ENCODE data around the gene YIPF3.
A peak's percentile ranks its signal among the peaks of the same experiment; 100 is the strongest.

YIPF3 gene

GRCh38 chr6:43481075-43481474 is 35.7 kb downstream of the YIPF3 start:
- DNase-seq (ENCODE audit: low read depth, low spot score): no peak
- CTCF ChIA-PET: interaction anchor here (0.7 to 3.0 kb wide), 3 partner anchors 9 to 251 kb away, joined by 3 to 27 read pairs (median 3); no protein-coding TSS in a partner anchor
- POLR2A ChIA-PET: no interaction called here
- no peak overlapping the region for H3K4me3 ChIP-seq (ENCODE audit: low read depth, low read length)
- no peak for TF ChIP-seq CTCF (IDR thresholded peaks at IDR 0.05; ENCODE audit: insufficient read depth, low read length, missing control alignments)

- peak overlapping the region; percentile 74 for H3K4me3 ChIP-seq (ENCODE audit: low read depth, low read length)
- no peak for TF ChIP-seq CTCF (IDR thresholded peaks at IDR 0.05; ENCODE audit: insufficient read depth, low read length, missing control alignments)
- no peak for DNase-seq (ENCODE audit: low read depth, low spot score)
- POLR2A ChIA-PET: interaction anchor here (0.8 to 1.5 kb wide), 5 partner anchors 13 to 40 kb away, joined by 3 to 5 read pairs (median 4); no protein-coding TSS in a partner anchor
- CTCF ChIA-PET: interaction anchor here (0.9 to 5.2 kb wide), 5 partner anchors 14 to 91 kb away, joined by 3 to 21 read pairs (median 9); no protein-coding TSS in a partner anchor
These were observed 38.7 kb downstream of the YIPF3 start for GRCh38 chr6:43478008-43478372.

- TF ChIP-seq CTCF (IDR thresholded peaks at IDR 0.05; ENCODE audit: insufficient read depth, low read length, missing control alignments): no peak
- ChIA-PET CTCF (interaction anchor here (0.6 to 5.2 kb wide), 7 partner anchors 15 to 368 kb away, joined by 3 to 21 read pairs (median 4); no protein-coding TSS in a partner anchor), POLR2A (interaction anchor here (0.8 to 1.5 kb wide), 5 partner anchors 12 to 39 kb away, joined by 3 to 5 read pairs (median 4); no protein-coding TSS in a partner anchor)
- DNase-seq (ENCODE audit: low read depth, low spot score): no peak
- H3K4me3 ChIP-seq (ENCODE audit: low read depth, low read length): peak within 1 kb of the TSS; percentile 74
These were observed 39.3 kb downstream of the YIPF3 start, which contains the start of gene TJAP1 for GRCh38 chr6:43477235-43478007. Gene TJAP1, plus strand, starts transcription at chr6:43477570. Its CDS starts 21,432 bp downstream, at chr6:43499002.

GRCh38 chr6:43476746-43477145 is 40.0 kb downstream of the YIPF3 start:
- no peak for DNase-seq (ENCODE audit: low read depth, low spot score)
- H3K4me3 ChIP-seq (ENCODE audit: low read depth, low read length): peak overlapping the region; percentile 74
- no peak for TF ChIP-seq CTCF (IDR thresholded peaks at IDR 0.05; ENCODE audit: insufficient read depth, low read length, missing control alignments)
- ChIA-PET POLR2A (interaction anchor here (1.2 to 1.5 kb wide), 2 partner anchors 12 to 38 kb away, joined by 4 to 5 read pairs; no protein-coding TSS in a partner anchor), CTCF (interaction anchor here (0.6 to 5.2 kb wide), 5 partner anchors 19 to 369 kb away, joined by 3 to 21 read pairs (median 9); no protein-coding TSS in a partner anchor)

GRCh38 chr6:43475516-43475915 is 41.2 kb downstream of the YIPF3 start:
- TF ChIP-seq CTCF (IDR thresholded peaks at IDR 0.05; ENCODE audit: insufficient read depth, low read length, missing control alignments): no peak
- ChIA-PET CTCF (interaction anchor here (5.2 kb wide), 1 partner anchor 20 kb away, joined by 21 read pairs; no protein-coding TSS in a partner anchor), POLR2A (no interaction called here)
- DNase-seq (ENCODE audit: low read depth, low spot score): no peak
- H3K4me3 ChIP-seq (ENCODE audit: low read depth, low read length): no peak overlapping the region

- ChIA-PET POLR2A (no interaction called here), CTCF (interaction anchor here (1.0 to 1.6 kb wide), 3 partner anchors 16 to 34 kb away, joined by 4 to 5 read pairs (median 5); no protein-coding TSS in a partner anchor)
- no peak for DNase-seq (ENCODE audit: low read depth, low spot score)
- TF ChIP-seq CTCF (IDR thresholded peaks at IDR 0.05; ENCODE audit: insufficient read depth, low read length, missing control alignments): no peak
- H3K4me3 ChIP-seq (ENCODE audit: low read depth, low read length): no peak overlapping the region
These were observed 44.2 kb downstream of the YIPF3 start for GRCh38 chr6:43472515-43472914.

Measured in AG04449 (cell line).